Measurements from ENCODE around the gene LRMDA. TPM values are rescaled to one million over a fixed set of nuclear protein-coding genes. Genes with fewer than 3 reads are reported as not detected.

The LRMDA gene
- polyA plus RNA-seq, 2 of the 4 experiments (the other 2 are of a cell fraction), result 4.6 to 5.2 TPM

DNA sequence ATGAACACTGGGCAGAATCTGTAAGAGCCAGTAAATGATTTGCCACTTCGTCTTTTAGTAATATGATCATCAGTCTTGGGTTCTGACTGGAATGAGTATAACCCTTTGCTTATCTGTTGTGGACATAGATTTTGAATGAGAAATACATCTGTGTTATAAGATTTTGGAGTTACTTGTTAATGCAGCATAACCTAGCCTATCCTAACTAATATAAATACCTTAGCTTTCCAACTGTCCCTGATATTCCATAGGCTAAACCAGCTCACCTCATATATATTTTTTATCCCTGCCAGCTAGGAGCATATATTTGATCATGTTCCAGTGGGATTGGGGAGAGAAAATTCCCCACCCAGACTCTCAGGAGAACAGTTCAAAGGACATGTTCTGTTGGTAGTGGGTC is 15.1 kb downstream of the LRMDA start:
- CTCF ChIA-PET, result interaction anchor here (1.2 kb wide), 1 partner anchor 14 kb away, joined by 3 read pairs; no protein-coding TSS in a partner anchor
- WGBS (ENCODE audit: missing lambda C conversion rate), result 89% methylated on average over 1 of the region's 1 CpG
- FAIRE-seq (no peak), DNase-seq (ENCODE audit: low read depth in 1 of 2, low spot score in 1 of 2) (no peak), ATAC-seq (no peak)
- TF ChIP-seq ESRRA (IDR thresholded peaks at IDR 0.05; ENCODE audit: borderline replicate concordance, low read length) (no peak), POLR2A (IDR thresholded peaks at IDR 0.05; ENCODE audit: low read length) (no peak), E2F6 (IDR thresholded peaks at IDR 0.05; ENCODE audit: borderline replicate concordance, low read depth) (no peak), HEYL (CRISPR knock-in tag; IDR thresholded peaks at IDR 0.05) (no peak), ZSCAN20 (CRISPR knock-in tag; IDR thresholded peaks at IDR 0.05) (no peak), MAFK (IDR thresholded peaks at IDR 0.05; ENCODE audit: partially characterized antibody) (no peak), CHD2 (IDR thresholded peaks at IDR 0.05; ENCODE audit: low read length, partially characterized antibody) (no peak), JUN (IDR thresholded peaks at IDR 0.05) (no peak), SMC3 (IDR thresholded peaks at IDR 0.05) (no peak), CBX2 (IDR thresholded peaks at IDR 0.05; ENCODE audit: borderline replicate concordance, low read depth) (no peak), RAD21 (conservative IDR thresholded peaks at IDR 0.05 in 1 of 2, IDR thresholded peaks at IDR 0.05 in 1 of 2) (no peak), HOXB5 (CRISPR knock-in tag; IDR thresholded peaks at IDR 0.05) (no peak)
- TF ChIP-seq, protein P1, sequence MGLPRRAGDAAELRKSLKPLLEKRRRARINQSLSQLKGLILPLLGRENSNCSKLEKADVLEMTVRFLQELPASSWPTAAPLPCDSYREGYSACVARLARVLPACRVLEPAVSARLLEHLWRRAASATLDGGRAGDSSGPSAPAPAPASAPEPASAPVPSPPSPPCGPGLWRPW (IDR thresholded peaks at IDR 0.05), result no peak
- TF ChIP-seq, protein P2, sequence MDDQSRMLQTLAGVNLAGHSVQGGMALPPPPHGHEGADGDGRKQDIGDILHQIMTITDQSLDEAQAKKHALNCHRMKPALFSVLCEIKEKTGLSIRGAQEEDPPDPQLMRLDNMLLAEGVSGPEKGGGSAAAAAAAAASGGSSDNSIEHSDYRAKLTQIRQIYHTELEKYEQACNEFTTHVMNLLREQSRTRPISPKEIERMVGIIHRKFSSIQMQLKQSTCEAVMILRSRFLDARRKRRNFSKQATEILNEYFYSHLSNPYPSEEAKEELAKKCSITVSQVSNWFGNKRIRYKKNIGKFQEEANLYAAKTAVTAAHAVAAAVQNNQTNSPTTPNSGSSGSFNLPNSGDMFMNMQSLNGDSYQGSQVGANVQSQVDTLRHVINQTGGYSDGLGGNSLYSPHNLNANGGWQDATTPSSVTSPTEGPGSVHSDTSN (IDR thresholded peaks at IDR 0.05), result no peak
- H3K4me1 ChIP-seq, result peaks cover 7% of the 10 kb centered on the region; the same call in 1 of the 3 replicates
- POLR2A ChIA-PET, result no interaction called here
- no peak overlapping the region for H3K27ac ChIP-seq
- H3K4me3 ChIP-seq, result no peak overlapping the region
- H3K9me3 ChIP-seq, result peaks cover 30% of the 10 kb centered on the region
- no peak overlapping the region for H3K4me2 ChIP-seq

GRCh38 chr10:75448166-75448565 is 16.7 kb downstream of the LRMDA start:
- H3K27ac ChIP-seq, result 0 out of 6 replicates have a peak overlapping the region, but pooled peaks of 1 of the 2 experiments have one; percentile 35
- TF ChIP-seq KDM5A (IDR thresholded peaks at IDR 0.05) (no peak), HOXB5 (CRISPR knock-in tag; IDR thresholded peaks at IDR 0.05) (no peak), SREBF2 (IDR thresholded peaks at IDR 0.05) (no peak), NR3C1 (IDR thresholded peaks at IDR 0.05) (no peak)
- H3K4me2 ChIP-seq, result no peak overlapping the region
- no peak for DNase-seq (ENCODE audit: low read depth in 1 of 2, low spot score in 1 of 2)
- ChIA-PET POLR2A (interaction anchor here (0.7 kb wide), 1 partner anchor 8 kb away, joined by 3 read pairs; no protein-coding TSS in a partner anchor), CTCF (interaction anchor here (0.6 to 1.7 kb wide), 4 partner anchors 10 to 478 kb away, joined by 3 to 4 read pairs (median 4); no protein-coding TSS in a partner anchor)
- no peak overlapping the region for H3K4me3 ChIP-seq
- no peak for FAIRE-seq
- 60% methylated on average over 2 of the region's 2 CpGs for WGBS (ENCODE audit: missing lambda C conversion rate)
- ATAC-seq, result no peak
- H3K4me1 ChIP-seq, result peaks cover 14% of the 10 kb centered on the region
- peaks cover 21% of the 10 kb centered on the region for H3K9me3 ChIP-seq

- WGBS (ENCODE audit: missing lambda C conversion rate), result 76% methylated on average over 7 of the region's 7 CpGs
- Histone ChIP-seq H3K4me2 (peak overlapping the region; percentile 8; the same call in 1 of the 3 replicates), H3K27ac (peak overlapping the region in 1 of 2 experiments; percentile 16; a peak in 1 of 6 replicates), H3K4me3 (no peak overlapping the region), H3K4me1 (peaks cover 16% of the 10 kb centered on the region), H3K9me3 (0 out of 3 replicates have a peak, but pooled peaks cover 10% of the 10 kb centered on the region)
- CTCF ChIA-PET, result interaction anchor here (0.9 to 1.3 kb wide), 2 partner anchors 21 to 37 kb away, joined by 3 read pairs; no protein-coding TSS in a partner anchor
- POLR2A ChIA-PET, result no interaction called here
- TF ChIP-seq JUNB (IDR thresholded peaks at IDR 0.05), result no peak
- no peak for TF ChIP-seq ZSCAN20 (CRISPR knock-in tag; IDR thresholded peaks at IDR 0.05)
- no peak for ATAC-seq
- FAIRE-seq, result no peak
- no peak for DNase-seq (ENCODE audit: low read depth in 1 of 2, low spot score in 1 of 2)
Observed at GRCh38 chr10:75449382-75450074, 18.1 kb downstream of the LRMDA start.

DNA sequence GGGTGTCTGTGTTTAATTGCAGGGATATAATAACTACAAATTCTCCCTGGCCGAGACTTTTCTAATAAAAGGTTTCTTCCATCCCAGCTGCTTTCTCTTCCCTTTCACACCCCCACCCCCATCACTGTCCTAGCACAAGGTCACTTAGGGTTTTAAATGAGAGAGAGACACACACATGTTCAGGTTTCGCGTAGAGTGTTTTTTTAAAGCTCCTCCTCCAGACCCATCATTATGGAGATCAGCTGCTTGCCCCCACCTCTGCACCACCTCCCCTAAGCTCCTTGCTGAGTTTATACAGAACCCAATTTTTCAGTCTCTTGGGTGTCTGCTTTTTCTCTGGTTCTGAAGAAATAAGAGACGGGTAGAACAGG is 18.6 kb downstream of the LRMDA start:
- POLR2A ChIA-PET, result no interaction called here
- DNase-seq (ENCODE audit: low read depth in 1 of 2, low spot score in 1 of 2) (no peak), FAIRE-seq (no peak), ATAC-seq (no peak)
- Histone ChIP-seq H3K27ac (no peak overlapping the region; a peak in 1 of 6 replicates), H3K4me2 (no peak overlapping the region), H3K9me3 (0 out of 3 replicates have a peak, but pooled peaks cover 10% of the 10 kb centered on the region), H3K4me3 (no peak overlapping the region), H3K4me1 (peaks cover 16% of the 10 kb centered on the region)
- CTCF ChIA-PET, result interaction anchor here (0.9 to 1.3 kb wide), 2 partner anchors 22 to 36 kb away, joined by 3 read pairs; no protein-coding TSS in a partner anchor
- TF ChIP-seq, protein P1 (IDR thresholded peaks at IDR 0.05), result no peak
- no peak for TF ChIP-seq FOXS1 (CRISPR knock-in tag; IDR thresholded peaks at IDR 0.05)
- TF ChIP-seq JUN (IDR thresholded peaks at IDR 0.05), result no peak
- TF ChIP-seq GATA3 (IDR thresholded peaks at IDR 0.05; ENCODE audit: borderline replicate concordance), result no peak
- 69% methylated on average over 4 of the region's 4 CpGs for WGBS (ENCODE audit: missing lambda C conversion rate)

Measured in A549 (cell line).